ENCODE results near the gene HMG20B.

Gene HMG20B

DNA sequence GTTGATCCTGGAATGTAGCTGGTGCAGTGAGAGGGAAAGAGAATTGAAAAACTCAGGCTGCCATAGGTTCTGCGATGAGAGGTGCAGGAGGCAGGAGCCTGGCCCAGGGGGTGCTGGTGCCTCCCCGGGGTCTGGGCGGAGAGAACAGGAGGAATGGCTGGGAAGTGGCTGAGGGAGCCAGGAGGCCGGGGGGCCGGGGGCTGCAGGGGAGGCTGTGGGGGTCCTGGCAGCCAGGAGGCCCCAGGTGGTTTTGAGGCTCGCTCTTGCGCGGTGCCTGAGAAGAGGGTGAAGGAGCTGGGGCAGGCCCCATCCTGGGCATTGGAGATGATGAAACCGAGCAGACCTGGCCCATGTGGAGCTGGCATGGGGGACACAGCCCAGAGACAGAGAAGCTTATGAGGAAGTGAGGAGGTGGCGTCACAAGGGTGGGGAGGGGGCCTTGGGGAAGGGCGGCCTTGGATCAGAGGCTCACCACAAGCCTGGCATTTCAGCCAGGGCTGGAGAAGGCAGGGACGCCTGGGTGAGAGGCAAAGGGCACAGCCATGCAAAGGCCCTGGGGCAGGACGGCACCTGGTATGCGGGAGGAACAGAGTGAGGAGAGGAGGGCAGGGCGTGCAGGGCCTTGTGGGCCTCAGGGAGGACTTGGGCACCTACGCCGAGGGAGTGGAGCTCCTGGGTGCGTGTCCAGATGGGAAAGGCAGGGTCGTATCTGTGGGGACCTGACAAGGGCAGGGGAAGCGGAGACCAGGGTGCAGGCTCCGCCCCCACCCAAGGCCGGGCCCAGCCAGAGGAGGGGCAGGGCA, 35.1 kb upstream of the HMG20B start:
- DNase-seq, result no peak

DNA sequence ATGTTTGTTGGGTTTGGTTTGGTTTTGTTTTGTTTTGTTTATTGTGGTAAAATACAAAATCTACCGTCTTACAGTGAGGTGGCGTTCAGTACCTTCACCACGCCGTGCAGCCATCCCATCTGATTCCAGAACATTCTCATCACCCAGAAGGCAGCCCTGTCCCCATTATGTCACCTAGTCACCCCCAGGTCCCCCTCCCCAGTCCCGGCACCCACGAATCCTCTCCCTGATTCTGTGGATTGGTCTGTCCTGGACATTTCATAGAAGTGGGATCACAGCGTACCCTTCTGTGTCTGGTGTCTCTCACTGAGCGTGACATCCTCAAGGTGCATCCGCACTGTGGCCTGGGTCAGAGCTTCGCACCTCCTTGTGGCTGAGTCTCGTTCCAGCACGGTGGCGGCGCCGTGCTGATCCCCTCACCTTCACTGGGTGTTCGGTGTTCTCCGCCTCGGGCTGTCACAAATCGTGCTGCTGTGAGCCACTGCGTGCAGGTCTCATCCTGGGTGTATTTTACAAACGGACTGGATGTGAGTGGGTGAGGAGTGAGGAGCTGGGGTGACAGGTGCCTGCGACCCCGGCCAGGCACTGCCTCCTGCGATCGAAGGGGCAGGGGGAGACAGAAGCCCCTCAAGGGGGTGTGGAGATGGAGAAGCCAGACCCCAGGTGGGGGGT, 34.4 kb upstream of the HMG20B start:
- DNase-seq, result no peak

DNA sequence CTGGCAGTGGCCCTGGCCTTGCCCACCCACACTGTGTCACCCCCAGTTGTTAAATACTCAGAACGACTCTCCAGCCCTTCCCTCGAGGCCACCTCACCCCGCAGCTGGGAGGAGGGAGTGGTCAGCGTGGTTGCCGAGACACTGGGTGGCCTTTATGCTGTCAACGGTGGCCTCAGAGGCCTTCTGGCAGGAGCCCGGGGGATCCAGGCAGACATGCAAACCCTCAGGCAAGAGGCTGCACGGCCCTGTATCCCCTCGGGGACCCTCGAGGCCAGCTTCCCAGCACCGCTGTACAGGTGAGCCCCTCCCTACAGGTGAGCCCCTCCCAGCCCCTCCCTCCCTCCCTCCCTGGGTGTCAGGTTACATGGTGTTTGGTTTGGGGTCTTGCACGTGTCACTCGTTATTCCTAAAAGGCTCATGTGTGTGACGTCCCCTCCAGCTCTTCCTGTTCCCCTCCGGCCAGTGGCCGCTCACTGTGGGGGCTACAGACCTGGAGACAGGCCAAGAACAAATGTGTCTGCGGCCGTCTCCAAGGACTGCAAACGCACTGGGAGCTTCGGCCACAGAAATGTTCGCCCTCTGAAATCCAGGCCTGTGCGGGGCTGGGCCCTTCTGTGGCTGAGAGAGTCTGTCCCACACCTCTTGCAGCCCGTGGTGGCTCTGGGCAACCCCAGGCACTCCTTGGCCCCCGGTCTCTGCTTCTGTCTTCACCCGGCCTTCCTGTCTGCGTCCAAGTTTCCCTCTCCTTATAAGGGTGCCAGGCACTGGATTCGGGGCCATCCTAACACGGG, 33.6 kb upstream of the HMG20B start, which contains the start of gene TEKTIP1:
Gene TEKTIP1 (plus strand): TSS at position 210 of the 791 bp plus-strand sequence. CDS start 4 bp downstream, at position 214.
- no peak for DNase-seq

DNA sequence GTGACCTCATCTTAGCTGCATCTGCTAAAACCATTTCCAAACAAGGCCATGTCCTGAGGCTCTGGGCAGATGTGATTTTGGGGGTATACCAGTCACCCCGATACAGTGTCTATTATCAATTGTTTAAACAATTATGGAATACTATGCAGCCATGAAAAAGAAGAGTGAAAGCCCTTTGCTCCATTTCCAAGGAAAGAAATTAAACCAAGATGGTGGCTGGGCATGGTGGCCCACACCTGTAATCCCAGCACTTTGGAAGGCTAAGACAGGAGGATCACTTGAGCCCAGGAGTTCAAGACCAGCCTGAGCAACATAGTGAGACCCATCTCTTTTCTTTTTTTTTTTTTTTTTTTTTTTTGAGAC, 33.0 kb upstream of the HMG20B start:
- DNase-seq, result no peak

DNA sequence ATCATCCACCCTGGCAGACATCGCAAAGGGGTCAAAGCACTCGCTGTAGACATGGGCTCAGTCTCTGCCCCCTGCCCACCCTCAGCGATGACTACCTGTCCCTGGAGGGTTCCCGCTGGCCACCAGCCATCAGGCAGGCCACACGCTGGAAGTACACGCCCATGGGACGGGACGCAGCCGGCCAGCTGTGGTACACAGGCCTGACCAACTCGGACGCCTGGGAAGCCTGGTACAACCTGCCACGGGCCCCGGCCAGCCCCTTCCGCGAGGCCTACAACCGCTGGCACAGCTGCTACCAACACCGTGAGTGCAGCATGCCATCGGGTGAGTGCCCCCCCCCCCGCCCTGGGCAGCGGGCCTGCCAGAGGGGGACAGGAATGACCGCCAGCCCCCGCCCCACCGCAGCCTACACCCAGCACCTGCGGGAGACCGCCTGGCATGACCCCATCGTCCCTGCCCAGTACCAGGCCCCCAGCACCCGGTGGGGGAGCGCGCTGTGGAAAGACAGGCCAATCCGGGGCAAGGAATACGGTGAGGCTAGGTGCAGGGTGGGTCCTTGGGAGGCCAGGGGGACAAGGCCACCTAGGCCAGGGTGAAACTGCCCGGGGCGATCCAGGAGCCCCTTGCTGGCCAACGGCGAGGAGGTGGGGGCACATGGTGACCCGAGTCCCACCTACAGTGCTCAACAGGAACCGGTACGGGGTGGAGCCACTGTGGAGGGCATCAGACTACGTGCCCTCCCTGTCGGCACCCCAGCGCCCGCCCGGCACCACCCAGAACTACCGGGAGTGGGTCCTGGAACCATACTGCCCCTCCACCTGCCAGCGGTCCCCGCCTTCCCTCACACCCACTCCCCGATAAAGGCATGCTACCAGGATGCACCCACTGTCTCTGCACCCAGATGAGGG, 29.3 kb upstream of the HMG20B start:
- no peak for DNase-seq

DNA sequence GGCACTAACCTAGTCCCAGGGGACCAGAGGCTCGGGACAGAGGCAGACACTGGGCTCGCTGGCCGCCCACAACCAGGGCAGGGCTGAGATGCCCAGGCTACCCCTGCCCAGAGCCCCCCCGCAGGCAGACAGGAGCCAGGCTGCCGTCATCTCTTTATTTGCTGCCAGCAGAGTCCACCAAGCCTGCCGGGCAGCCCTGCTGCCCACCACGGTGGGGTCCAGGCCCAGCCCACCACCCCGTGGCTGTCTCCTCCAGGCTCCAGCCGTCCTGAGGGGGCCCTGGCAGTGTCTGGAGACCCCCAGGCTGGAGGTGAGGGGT, 28.7 kb upstream of the HMG20B start:
- DNase-seq, result no peak

DNA sequence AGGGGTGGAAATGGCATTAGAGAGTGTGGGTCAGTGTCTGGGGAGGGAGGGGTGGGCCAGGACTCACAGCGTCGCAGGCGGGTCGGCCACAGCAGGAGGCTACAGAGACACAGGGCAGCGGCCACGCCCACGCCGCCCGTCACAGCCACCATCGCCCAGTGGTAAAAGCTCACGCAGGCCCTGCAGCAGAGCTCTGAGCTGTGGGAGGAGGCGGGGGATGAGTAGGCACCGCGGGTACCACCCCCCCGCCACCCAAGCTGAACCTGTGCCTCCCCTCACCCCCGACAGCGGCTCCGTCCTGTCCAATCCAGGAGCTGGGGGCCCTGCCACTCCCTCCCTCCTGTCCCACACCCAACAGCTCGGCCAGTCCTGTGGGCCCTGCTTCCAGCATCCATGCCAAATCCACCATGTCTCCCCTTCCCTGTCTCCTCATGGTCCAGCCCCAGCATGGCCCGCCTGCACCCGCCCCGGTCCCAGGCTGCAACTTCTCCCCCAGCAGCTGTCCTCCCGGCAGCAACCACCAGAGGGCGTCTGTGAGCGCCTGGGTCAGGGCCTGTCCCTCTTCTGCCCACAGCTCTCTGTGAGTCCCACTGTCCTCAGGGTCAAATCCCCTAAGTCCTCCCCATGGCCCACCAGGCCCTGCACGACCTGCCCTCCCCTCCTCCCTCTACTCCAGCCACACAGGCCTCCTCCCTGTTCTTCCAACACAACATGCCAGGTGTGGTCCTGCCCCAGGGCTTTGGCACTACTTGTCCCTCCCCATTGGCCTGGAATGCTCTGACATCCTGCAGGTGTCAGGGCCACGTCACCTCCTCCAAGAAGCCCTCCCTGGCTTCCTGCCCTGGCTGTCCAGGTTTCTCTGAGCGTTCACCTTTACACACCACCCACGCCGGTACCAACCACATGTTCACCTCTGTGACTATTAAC, 27.7 kb upstream of the HMG20B start:
- peak; percentile 80 for DNase-seq

DNA sequence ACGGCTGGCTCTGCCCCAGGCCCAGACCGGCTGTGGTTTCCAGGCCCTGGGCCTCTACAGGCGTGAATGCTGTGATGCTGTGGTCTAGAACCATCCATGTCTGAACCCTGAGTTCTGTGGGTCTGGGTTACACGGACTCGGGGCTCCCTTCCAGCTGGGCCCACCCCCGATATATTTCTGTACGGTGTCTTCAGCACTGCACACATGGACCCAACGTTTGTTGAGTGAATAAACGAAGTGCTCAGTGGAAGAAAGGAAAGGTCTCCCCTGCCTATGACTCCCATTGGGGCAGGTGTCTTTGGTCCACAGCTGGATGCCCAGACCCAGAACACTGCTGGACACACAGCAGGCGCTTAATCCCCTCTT, 27.1 kb upstream of the HMG20B start:
- DNase-seq, result no peak

DNA sequence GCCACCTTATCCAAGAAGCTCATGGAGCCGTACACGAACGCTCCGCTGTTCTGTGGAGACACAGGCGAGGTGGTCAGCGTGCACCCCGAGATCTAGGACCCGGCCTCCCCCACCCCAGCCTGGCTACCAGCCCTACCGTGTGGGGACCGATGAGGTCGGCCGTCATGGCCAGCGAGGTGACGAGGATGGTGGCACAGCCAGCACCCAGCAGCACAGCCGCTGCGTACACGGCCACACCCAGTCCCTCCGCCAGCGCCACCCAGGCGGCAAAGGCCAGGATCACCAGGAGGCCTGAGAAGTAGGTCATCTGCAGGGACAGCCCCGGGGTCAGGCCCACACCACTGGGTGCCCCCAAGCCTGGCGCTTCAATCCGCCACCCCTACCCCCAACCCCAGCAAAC, 26.6 kb upstream of the HMG20B start:
- no peak for DNase-seq

DNA sequence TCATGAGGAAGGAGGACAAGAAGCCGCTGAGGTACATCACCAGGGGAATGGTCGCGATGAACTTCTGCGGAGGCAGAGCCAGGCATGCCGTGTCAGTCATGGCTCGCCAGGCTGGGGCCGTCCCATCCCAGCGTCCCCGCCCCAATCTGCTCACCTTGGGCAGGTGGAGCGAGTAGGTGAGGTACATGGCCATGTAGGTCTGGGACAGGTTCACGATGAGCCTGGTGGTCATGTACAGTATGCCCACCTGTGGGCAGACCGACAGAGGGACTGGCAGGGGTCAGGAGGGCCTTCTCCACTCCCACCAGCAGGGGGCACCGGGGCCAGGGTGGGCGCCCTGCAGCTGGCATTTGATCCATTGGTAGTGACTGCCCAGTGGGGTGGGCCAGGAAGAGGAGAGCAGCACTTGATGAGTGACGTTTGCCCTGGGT, 25.4 kb upstream of the HMG20B start:
- peak; percentile 29 for DNase-seq

DNA sequence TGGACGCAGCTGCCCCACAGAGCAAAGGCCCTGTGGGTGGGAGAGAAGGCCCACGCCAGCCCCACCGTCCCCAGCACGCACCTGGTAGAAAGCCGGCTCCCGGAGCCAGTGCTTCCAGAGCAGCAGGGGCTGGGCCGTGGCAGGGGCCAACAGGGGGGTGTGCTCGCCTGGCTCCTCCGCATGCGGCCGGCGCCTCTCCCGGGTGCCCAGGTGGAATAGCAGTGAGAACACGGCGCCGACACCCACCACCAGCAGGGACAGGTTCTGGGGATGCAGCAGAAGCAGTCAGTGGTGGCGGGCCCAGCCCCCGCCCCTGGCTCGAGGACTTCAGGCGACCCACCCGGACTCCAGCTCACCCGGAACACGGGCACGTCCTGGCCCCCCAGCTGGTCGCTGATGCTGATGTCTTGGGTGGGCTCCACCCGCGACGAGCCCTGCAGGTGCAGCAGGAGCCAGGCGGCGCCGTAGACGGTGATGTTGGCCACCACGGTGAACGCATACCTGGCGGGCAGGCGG, 24.9 kb upstream of the HMG20B start:
- DNase-seq, result no peak

DNA sequence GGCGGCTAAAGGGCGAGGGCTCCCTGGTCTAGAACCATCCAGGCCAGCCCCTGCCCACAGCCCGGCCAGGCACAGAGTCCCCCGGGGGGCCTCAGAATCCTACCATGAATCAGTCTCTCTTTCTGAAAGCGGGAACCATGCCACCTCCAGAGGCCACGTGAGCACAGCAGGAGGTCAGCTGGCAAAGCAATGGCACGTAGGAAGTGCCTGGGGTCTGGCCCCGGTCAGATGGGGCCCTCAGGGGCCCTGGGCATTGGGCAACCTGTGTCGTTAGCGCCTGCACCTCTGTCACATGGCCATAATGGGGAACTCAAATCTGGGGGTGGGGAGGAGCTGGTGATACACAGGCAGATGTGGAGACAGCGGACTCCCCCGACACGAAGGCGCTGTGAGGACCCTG, 24.1 kb upstream of the HMG20B start:
- DNase-seq, result no peak

DNA sequence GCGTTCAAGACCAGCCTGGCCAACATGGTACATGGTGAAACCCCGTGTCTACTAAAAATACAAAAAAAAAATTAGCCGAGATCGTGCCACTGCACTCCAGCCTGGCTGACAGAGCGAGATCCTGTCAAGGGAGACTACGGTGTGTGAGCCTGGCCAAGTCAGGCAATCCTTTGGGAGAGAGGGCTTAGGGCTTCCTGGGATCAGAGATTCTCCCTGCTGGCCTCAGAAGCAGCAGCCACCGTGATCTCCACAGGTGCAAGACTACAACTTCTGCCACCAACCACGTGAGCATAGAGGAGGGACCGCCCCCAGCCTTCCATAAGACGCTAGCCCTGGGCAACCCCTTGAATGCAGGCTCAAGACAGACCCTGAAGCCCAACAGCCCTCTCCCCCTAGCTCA, 22.9 kb upstream of the HMG20B start:
- DNase-seq, result no peak

DNA sequence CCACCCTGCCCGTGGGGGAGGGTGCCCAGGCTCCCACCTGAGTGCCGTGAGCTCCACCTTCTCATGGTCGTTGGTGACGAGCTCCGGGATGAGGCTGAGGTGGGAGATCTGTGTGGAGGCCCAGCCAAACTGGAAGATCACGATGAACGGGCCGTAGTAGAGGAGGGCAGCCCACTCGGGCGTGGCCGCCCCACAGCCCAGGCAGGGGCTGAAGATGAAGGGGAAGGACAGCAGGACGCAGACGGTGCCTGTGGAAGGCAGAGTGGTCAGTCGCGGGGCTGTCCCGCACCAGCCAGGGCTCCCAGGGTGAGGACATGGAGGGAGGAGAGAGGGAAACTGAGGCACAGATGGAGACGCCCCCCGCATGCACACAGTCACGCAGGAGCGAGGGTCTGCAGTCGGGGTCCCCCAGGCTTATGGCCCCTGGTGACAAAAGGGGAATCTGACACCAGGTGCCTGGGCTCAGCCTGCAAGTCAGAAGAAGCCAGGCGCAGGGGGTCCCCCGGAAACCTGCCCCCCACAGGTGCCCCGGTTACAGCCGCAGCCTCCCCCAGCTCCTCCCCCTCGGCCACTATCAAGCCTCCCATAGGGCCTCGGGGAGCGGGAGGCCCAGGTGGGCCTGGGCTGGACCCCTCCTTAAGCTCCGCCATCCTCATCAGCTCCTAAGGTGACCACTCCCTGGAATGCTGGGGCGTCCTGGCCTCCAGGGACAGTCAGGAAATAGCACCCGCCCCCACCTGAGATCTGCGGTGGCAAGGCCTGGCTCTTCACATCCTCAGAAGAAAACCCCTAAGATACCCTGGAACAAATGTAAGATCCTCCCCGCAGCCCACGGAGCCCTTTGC, 21.6 kb upstream of the HMG20B start:
- no peak for DNase-seq

DNA sequence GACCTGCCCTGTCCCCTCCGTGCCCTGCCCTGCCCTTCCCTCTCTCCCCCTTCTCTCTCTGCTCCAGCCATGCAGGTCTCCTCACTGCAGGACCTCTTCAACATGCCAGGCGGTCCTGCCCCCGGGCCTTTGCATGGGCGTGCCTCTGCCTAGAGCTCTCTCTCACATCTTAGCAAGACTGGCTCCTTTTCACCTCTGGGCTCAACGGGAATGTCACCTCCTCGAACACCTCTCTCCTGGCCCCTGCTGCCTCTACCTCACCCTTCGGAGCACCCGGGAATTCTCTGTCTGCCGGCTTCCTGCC, 21.0 kb upstream of the HMG20B start:
- DNase-seq, result no peak

DNA sequence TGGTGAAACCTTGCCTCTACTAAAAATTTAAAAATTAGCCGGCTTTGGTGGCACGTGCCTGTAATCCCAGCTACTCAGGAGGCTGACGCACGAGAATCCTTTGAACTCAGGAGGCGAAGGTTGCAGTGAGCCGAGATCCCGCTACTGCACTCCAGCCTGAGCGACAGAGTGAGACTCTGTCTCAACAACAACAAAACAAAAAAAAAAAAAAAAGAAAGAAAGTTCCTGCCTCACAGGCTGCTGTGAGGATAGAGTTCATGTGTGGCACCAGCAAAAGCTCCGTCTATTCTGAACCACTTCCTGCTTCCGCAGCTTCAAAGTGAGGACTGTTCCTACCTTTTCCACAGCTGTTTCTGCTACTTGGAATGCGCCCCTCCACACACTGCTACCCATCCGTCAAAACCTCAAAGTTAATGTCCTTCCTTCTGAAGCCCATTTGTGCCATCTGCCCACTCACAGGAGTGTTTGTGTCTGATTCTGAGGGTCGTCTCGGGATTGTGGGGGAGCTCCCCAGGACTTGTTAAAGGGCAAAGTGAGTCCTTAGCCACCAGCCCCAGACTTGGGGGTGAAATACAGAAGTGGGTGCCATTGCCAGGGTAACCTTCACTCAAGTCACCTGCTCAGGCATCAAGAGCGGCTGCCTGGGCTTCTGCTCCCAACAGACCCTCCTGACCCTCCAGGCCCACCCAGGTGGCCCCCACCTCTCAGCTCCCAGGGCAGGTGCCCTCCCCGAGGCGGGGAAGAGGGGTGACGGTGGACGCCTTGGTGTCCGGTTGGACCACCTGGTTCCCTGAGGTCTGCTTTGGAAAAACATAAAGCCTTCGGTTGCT, 18.3 kb upstream of the HMG20B start:
- DNase-seq, result peak; percentile 71

DNA sequence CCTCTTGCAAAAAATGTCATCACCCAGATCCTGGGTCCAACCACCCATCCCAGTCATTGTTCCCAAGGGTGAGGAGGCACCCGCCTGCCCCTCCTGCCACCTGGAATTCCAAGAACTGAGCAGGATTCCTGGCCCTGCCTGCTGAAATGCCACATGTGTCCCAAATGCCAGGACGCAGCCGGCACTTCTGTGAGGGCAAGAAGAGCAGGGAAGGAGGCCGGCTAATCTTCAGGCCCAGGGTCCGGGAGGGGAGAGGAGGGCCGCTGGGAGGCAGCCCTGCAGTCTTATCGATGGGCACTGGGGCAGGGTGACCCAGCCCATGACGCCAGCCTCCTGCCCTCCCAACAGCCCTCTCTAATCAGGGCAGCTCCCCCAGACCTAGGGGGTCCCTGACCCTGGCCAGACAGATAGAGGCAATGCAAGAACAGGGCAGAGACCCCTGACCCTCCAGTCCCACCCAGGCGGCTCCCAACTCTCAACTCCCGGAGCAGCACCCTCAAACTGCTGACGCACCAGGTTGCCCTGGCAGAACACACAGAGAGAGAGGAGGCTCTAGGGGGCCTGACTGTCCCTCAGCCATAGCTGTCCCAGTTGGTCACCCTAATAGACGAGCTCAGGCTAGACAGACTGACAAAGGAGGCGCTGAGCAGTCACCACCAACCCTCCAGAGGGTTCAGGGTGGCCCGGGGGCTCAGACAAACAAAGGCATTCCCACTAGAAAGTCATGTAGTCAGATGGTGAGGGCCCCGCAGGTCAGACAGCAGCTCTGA, 16.9 kb upstream of the HMG20B start:
- no peak for DNase-seq

DNA sequence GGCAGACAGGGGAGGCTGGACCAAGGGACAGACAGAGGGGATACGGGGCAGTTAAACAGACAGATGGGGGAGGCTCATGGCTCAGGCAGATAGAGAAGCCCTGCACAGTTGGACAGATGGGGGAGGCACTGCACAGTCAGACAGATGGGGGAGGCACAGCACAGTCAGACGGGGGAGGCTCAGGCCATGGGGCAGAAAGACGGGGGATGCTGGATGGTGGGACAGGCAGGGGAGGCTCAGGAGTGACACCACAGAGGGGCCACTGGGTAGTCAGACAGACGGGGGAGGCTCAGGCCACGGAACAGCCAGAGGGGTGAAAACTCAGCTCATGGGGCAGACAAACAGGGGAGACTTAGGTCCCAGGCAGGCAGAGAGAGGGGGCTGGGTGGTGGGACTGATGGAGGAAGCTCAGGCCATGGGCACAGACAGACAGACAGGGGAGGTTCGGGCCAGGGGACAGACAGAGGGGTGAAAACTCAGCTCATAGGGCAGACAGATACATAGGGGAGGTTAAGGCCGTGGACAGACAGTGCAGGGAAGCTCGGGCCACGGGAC, 16.2 kb upstream of the HMG20B start:
- DNase-seq, result no peak

Data from CD4-positive, alpha-beta T cell treated with Interleukin-17A for 1 hour (primary cell).